ENCODE data around the gene SLC19A3. TPM values are rescaled to one million over a fixed set of nuclear protein-coding genes. Genes with fewer than 3 reads are reported as not detected.
"Not testable (repeated sequence)": the region's sequence is repeated elsewhere in the genome, so short reads cannot be mapped to it uniquely, and the experiment has no call there.

The SLC19A3 gene
- total RNA-seq, 1 donor from 2014 or later, result 34.3 TPM

DNA sequence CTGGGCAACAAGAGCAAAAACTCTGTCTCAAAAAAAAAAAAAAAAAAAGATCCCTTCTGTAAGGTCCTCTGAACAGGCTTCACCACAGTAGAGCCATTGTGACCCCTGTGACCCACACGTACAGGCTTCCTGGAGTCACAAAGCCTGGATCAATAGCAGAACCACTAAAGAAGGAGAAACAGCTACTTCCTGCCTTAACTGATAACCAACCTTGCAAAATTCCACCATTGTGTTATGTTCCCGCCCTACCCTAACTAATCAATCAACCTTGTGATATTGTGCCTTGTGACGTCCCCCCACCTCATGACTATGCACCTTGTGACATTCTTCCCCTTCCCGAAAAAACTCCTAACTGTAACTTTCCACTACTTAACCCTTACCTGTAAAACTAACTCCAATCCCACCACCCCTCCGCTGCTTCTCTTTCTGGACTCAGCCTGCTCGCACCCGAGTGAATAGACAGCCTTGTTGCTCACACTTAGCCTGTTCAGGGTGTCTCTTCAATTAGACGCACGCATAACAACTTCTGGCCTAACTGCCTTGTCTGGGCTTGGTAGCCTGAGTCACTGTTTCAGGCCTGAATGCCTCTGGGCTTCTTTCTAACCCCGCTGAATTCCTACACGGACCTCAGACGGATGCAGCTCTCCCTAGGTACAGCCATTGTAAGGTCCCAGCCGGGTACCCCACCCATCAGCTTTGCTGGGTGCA, 41.7 kb upstream of the SLC19A3 start:
- H3K27me3 Mint-ChIP-seq, result no peaks in the 10 kb centered on the region
- peaks cover 3% of the 10 kb centered on the region for H3K36me3 Mint-ChIP-seq (ENCODE audit: insufficient read depth)
- peak overlapping the region; percentile 98 for H3K27ac Mint-ChIP-seq
- DNase-seq (ENCODE audit: low spot score, unreplicated experiment), result peak; percentile 33
- H3K4me1 Mint-ChIP-seq (ENCODE audit: low read depth), result peaks cover 32% of the 10 kb centered on the region
- no peak overlapping the region for H3K4me3 Mint-ChIP-seq (ENCODE audit: low read depth)
- TF ChIP-seq, protein P1, sequence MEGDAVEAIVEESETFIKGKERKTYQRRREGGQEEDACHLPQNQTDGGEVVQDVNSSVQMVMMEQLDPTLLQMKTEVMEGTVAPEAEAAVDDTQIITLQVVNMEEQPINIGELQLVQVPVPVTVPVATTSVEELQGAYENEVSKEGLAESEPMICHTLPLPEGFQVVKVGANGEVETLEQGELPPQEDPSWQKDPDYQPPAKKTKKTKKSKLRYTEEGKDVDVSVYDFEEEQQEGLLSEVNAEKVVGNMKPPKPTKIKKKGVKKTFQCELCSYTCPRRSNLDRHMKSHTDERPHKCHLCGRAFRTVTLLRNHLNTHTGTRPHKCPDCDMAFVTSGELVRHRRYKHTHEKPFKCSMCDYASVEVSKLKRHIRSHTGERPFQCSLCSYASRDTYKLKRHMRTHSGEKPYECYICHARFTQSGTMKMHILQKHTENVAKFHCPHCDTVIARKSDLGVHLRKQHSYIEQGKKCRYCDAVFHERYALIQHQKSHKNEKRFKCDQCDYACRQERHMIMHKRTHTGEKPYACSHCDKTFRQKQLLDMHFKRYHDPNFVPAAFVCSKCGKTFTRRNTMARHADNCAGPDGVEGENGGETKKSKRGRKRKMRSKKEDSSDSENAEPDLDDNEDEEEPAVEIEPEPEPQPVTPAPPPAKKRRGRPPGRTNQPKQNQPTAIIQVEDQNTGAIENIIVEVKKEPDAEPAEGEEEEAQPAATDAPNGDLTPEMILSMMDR (IDR thresholded peaks at IDR 0.05; ENCODE audit: unreplicated experiment), result no peak
- H3K9me3 Mint-ChIP-seq (ENCODE audit: low read depth), result peaks cover 5% of the 10 kb centered on the region

DNA sequence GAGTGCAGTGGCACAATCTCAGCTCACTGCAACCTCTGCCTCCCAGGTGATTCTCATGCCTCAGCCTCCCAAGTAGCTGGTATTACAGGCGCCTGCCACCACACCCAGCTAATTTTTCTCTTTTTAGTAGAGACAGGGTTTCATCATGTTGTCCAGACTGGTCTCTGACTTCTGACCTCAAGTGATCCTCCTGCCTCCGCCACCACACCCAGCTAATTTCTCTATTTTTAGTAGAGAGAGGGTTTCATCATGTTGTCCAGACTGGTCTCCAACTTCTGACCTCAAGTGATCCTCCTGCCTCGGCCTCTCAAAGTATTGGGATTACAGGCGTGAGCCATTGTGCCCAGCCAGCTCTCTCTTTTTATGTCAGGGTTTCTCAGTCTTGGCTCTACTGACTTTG, 38.4 kb upstream of the SLC19A3 start:
- not testable (repeated sequence) for DNase-seq (ENCODE audit: low spot score, unreplicated experiment); H3K9me3 Mint-ChIP-seq (ENCODE audit: low read depth); H3K36me3 Mint-ChIP-seq (ENCODE audit: insufficient read depth); H3K27me3 Mint-ChIP-seq; H3K27ac Mint-ChIP-seq; H3K4me3 Mint-ChIP-seq (ENCODE audit: low read depth)
- peaks cover 15% of the 10 kb centered on the region for H3K4me1 Mint-ChIP-seq (ENCODE audit: low read depth)

DNA sequence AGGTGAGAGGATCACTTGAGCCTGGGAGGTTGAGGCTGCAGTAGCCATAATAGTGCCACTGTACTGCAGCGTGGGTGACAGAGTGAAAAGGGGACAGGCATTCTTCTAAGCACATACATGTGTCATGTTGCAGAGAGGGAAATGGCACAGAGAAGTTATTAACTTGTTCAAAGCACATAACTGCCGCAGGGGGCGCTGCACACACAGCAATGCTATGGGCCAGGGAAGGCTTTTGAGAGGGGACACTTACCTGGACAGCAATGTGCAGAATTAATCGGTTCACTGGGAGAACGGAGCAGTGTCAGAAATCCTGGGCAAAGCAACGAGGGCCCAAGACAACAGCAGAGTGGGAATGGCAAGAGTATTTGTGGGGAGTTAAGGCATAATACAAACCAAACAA, 30.3 kb upstream of the SLC19A3 start:
- no peaks in the 10 kb centered on the region for H3K27me3 Mint-ChIP-seq
- H3K9me3 Mint-ChIP-seq (ENCODE audit: low read depth), result peaks cover 1% of the 10 kb centered on the region
- peaks cover 1% of the 10 kb centered on the region for H3K4me1 Mint-ChIP-seq (ENCODE audit: low read depth)
- peak overlapping the region; percentile 8 for H3K27ac Mint-ChIP-seq
- no peak overlapping the region for H3K4me3 Mint-ChIP-seq (ENCODE audit: low read depth)
- peaks cover under 1% of the 10 kb centered on the region for H3K36me3 Mint-ChIP-seq (ENCODE audit: insufficient read depth)
- TF ChIP-seq, protein P1 (IDR thresholded peaks at IDR 0.05; ENCODE audit: unreplicated experiment), result peak; percentile 62
- no peak for DNase-seq (ENCODE audit: low spot score, unreplicated experiment)

DNA sequence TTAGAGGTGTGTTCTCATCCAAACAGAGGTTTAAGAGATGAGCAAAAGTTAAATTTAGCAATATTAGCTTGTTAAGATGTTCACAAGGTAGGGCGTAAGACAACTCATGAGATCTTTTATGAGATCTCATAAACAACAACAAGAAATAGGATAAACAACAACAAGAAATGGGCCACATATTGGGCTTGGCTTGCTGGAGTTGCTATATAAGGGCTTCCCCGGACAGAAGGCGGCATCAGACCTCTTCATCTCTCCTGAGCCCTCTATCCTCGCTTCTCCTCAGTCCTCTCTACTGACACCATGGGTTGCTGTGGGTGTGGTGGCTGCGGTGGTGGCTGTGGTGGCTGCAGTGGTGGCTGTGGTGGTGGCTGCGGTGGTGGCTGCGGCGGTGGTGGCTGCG, 27.8 kb upstream of the SLC19A3 start, which contains the start of gene SCYGR8:
SCYGR8 (plus strand) TSS at position 301 of the 400 bp plus-strand sequence; CDS start at position 301, 0 bp downstream.
- Mint-ChIP-seq H3K9me3 (ENCODE audit: low read depth) (no peaks in the 10 kb centered on the region), H3K27me3 (no peaks in the 10 kb centered on the region), H3K4me3 (ENCODE audit: low read depth) (no peak within 1 kb of the TSS), H3K27ac (no peak within 1 kb of the TSS), H3K4me1 (ENCODE audit: low read depth) (peaks cover 1% of the 10 kb centered on the region), H3K36me3 (ENCODE audit: insufficient read depth) (no peaks in the 10 kb centered on the region)
- DNase-seq (ENCODE audit: low spot score, unreplicated experiment), result no peak
- TF ChIP-seq, protein P1 (IDR thresholded peaks at IDR 0.05; ENCODE audit: unreplicated experiment), result no peak

DNA sequence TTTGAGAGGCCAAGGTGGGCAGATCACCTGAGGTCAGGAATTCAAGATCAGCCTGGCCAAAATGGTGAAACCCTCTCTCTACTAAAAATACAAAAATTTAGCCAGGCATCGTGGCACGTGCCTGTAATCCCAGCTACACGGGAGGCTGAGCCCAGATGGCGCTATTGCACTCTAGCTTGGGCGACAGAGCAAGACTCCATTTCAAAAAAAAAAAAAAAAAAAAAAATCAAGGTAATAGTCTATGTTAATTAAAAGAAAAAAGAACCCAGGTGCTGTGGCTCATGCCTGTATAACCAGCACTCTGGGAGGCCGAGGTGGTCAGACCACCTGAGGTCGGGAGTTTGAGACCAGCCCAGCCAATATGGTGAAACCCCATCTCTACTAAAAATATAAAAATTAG, 22.9 kb upstream of the SLC19A3 start:
- H3K4me1 Mint-ChIP-seq (ENCODE audit: low read depth); H3K9me3 Mint-ChIP-seq (ENCODE audit: low read depth); H3K36me3 Mint-ChIP-seq (ENCODE audit: insufficient read depth); H3K4me3 Mint-ChIP-seq (ENCODE audit: low read depth); H3K27me3 Mint-ChIP-seq; H3K27ac Mint-ChIP-seq; DNase-seq (ENCODE audit: low spot score, unreplicated experiment): not testable (repeated sequence)

DNA sequence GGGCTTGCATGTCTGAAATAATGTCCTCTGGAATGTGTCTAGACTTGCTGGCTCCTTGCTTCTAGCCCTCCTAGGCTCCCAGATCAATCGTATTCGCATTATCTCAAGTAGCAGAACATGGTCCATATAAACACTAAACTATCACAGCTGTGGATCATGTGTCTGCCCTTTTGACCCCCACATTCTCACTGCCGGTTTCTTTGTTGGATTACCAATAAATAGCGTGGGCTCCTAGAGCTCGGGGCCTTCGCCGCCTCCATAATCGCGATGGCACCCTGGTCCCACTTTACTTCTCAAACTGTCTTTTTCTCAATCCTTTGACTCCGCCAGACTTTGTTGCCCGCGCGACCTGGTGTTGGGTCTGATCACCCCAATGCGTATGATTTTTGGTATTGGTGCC, 21.5 kb upstream of the SLC19A3 start:
- H3K27ac Mint-ChIP-seq, result peak overlapping the region; percentile 21
- H3K27me3 Mint-ChIP-seq, result no peaks in the 10 kb centered on the region

More for the DNA sequence above, 21.5 kb upstream of the SLC19A3 start:
- Mint-ChIP-seq H3K9me3 (ENCODE audit: low read depth) (no peaks in the 10 kb centered on the region), H3K4me3 (ENCODE audit: low read depth) (no peak overlapping the region), H3K36me3 (ENCODE audit: insufficient read depth) (no peaks in the 10 kb centered on the region), H3K4me1 (ENCODE audit: low read depth) (peaks cover 4% of the 10 kb centered on the region)
- no peak for DNase-seq (ENCODE audit: low spot score, unreplicated experiment)
- TF ChIP-seq, protein P1 (IDR thresholded peaks at IDR 0.05; ENCODE audit: unreplicated experiment), result no peak

All from progenitor cell of endocrine pancreas (in vitro differentiated cells).